Measurements from ENCODE around the gene GPSM1.

GRCh38 chr9:136355616-136356557 is 28.5 kb downstream of the GPSM1 start:
- TF ChIP-seq CTCF (IDR thresholded peaks at IDR 0.05) (no peak), POLR2A (IDR thresholded peaks at IDR 0.05) (no peak)
